AG04449 (cell line): Measurements from ENCODE around the gene INPP5E.

Experiments
- CTCF ChIA-PET: fragments of 350-600 bp; formaldehyde crosslinking; extraction: SDS; loops from one replicate; lab custom pipeline; 2021; ENCODE audit warnings: antibody characterized with exemption; lab: Yijun Ruan, JAX
- POLR2A ChIA-PET: fragments of 400-600, 350-600 bp; formaldehyde crosslinking; extraction: SDS; loops from one replicate; lab custom pipeline; 2020; ENCODE audit warnings: antibody characterized with exemption, inconsistent platforms; lab: Yijun Ruan, JAX
- DNase-seq: peaks from one replicate; pipeline ENCODE4 v3.0.0-alpha.2; 2010; ENCODE audit warnings: low read depth, low spot score
- H3K4me3 ChIP-seq: 2 replicates; pipeline ENCODE4 v1.5.1; 2011; ENCODE audit warnings: low read depth, mild to moderate bottlenecking, control low read depth, low read length
- TF ChIP-seq, protein P1 (sequence below): IDR thresholded peaks from one replicate; pipeline ENCODE4 v1.5.1; 2011; ENCODE audit warnings: mild to moderate bottlenecking, moderate library complexity, low read length, control low read depth, inconsistent platforms; ENCODE audit not compliant: insufficient read depth; ENCODE audit errors: missing control alignments

The INPP5E gene

DNA sequence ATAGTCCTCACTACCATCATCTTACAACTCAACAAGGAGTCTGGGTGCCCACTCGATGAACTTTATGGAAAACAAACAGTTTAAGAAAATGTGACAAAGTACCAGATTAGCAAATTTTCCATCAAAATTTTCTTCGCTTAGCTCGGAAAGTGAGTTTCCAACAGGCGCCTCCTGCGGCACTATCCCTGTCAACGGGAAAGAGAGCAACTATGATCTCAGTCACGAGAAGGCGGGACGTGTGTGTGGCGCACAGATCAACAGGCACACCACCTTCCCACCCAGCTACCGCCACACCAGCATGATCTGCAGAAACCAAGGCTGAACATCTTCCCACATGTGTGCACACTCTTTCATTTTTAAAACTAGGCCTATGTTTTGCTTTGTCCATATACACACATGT lies 13.7 kb upstream of the INPP5E start:
- no peak for DNase-seq
- TF ChIP-seq, protein P1, sequence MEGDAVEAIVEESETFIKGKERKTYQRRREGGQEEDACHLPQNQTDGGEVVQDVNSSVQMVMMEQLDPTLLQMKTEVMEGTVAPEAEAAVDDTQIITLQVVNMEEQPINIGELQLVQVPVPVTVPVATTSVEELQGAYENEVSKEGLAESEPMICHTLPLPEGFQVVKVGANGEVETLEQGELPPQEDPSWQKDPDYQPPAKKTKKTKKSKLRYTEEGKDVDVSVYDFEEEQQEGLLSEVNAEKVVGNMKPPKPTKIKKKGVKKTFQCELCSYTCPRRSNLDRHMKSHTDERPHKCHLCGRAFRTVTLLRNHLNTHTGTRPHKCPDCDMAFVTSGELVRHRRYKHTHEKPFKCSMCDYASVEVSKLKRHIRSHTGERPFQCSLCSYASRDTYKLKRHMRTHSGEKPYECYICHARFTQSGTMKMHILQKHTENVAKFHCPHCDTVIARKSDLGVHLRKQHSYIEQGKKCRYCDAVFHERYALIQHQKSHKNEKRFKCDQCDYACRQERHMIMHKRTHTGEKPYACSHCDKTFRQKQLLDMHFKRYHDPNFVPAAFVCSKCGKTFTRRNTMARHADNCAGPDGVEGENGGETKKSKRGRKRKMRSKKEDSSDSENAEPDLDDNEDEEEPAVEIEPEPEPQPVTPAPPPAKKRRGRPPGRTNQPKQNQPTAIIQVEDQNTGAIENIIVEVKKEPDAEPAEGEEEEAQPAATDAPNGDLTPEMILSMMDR: no peak
- no peak overlapping the region for H3K4me3 ChIP-seq
- ChIA-PET POLR2A (interaction anchor here (0.7 kb wide), 1 partner anchor 61 kb away, joined by 3 read pairs; no protein-coding TSS in a partner anchor), CTCF (interaction anchor here (1.1 to 3.6 kb wide), 3 partner anchors 10 to 90 kb away, joined by 3 to 16 read pairs (median 3); partner anchors contain the start of gene INPP5E)

DNA sequence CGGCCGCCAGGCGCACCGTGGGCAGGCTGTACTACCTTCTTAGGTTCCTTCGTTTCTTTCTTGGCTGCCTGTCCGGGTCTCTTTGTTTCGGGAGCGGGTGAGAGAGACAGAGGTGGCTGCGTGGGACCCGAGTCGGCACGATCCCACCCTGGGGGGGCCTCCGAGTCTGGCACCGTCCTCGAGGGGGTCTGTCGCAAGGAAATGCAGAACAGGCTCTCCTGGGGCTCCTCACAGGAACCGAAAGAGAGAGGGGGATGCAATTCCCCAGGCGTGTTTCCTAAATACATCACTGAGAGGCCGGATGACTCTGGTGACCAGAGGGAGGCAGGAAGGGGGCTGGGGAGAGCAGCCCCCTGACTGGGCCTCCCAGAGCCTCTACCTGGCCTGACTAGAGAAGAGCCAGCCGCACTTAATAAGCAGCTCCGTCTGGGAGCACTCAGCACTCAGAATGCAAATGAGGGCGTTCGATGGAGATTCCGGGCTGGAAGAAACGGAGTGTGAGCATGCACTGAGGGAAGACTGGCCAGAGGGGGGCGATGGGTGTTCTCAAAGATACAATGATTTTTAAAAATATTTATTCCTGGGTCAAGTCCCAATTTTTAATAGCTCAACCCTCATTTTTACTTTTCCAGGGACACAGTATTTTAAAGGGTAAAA lies 11.7 kb upstream of the INPP5E start:
- DNase-seq: no peak
- CTCF ChIA-PET: interaction anchor here (1.0 to 3.6 kb wide), 4 partner anchors 11 to 15 kb away, joined by 3 to 16 read pairs (median 3); partner anchors contain the start of gene INPP5E
- POLR2A ChIA-PET: no interaction called here
- TF ChIP-seq, protein P1: no peak
- no peak overlapping the region for H3K4me3 ChIP-seq

DNA sequence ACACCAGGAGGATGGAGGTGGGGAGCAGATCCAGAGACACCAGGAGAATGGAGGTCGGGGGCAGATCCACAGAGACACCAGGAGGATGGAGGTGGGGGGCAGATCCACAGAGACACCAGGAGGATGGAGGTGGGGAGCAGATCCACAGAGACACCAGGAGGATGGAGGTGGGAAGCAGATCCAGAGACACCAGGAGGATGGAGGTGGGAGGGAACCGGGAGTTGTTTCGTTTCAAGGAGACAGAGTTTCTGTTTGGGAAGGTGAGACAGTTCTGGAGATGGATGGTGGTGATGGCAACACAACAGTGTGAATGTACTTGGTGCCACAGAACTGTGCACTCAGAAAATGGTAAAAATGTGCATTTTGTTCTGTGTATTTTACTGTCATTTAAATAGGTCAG lies 9.0 kb upstream of the INPP5E start:
- POLR2A ChIA-PET: no interaction called here
- no peak for DNase-seq
- TF ChIP-seq, protein P1: no peak
- H3K4me3 ChIP-seq: no peak overlapping the region
- CTCF ChIA-PET: interaction anchor here (2.0 kb wide), 1 partner anchor 8 kb away, joined by 15 read pairs; no protein-coding TSS in a partner anchor

DNA sequence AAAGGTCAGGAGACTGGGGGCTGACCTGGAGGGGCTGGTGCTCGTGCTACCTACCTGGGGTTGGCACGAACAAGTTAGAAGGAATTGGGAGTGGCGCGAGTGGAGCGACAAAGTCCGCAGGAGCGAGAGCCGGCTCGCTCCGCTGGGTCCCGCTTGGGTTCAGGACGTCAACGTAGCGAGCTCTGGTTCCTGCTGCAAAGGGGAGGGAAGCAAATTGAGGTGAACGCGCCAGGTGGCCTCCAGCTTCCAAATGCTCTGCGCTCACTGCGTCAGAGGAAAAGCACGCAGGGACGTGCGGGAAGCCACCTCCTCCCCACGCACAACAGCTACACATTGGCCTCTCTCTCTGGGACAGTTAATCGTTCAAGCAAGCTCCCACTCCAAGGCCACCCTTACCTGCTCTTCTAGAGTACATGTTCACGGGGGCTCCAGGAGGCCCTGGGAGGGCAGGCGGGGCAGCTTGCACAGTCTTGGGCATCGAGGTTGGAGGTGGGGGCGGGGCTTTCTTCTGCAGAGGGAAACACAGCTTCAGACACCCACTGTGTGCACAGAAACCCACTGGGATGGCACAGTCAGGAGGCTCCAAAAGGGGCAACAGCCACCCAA lies 7.6 kb upstream of the INPP5E start:
- TF ChIP-seq, protein P1: no peak

DNA sequence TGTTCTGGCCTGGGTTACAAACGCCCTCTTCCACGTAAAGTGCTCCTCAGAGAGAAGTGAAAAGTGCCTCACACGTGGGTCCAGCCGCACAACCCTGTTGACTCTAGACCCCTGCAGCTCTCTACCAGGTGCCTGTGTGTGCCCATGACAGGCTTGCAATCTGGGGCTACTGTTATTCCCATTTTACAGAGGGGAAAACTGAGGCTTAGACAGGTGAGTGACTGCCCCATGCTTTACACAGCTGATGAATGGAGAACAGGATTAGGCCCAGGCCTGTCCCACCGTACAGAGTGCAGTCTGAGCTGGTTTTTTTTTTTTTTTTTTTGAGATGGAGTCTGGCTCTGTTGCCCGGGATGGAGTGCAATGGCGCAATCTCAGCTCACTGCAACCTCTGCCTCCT lies 6.2 kb upstream of the INPP5E start:
- POLR2A ChIA-PET: interaction anchor here (1.2 kb wide), 1 partner anchor 21 kb away, joined by 4 read pairs; no protein-coding TSS in a partner anchor
- CTCF ChIA-PET: interaction anchor here (1.0 to 2.2 kb wide), 6 partner anchors 12 to 133 kb away, joined by 3 to 16 read pairs (median 6); no protein-coding TSS in a partner anchor
- no peak overlapping the region for H3K4me3 ChIP-seq
- DNase-seq: no peak
- TF ChIP-seq, protein P1: no peak

More for the DNA sequence above, 7.6 kb upstream of the INPP5E start:
- ChIA-PET POLR2A (no interaction called here), CTCF (interaction anchor here (1.1 to 1.3 kb wide), 3 partner anchors 9 to 32 kb away, joined by 3 to 6 read pairs (median 4); no protein-coding TSS in a partner anchor)
- no peak overlapping the region for H3K4me3 ChIP-seq
- no peak for DNase-seq

DNA sequence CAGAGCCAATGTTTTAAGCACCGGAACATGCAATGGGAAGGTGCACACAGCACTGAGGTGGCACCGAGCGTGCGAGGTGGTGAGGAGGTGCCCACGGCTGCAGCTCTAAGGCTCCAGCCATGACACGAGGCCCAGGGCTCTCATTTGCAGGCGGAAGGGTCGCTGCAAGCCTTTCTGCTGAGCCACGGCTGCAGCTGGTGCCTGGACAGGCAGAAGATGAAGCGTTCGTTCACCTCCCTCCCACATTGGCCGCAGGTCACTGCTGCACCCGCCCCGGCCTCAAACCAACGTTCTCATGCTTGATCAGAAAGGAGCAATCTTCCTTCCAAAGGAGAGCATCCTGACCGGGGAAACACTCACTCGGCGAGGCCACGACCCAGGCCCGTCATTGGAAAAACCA lies 4.5 kb upstream of the INPP5E start:
- TF ChIP-seq, protein P1: no peak
- no peak overlapping the region for H3K4me3 ChIP-seq
- POLR2A ChIA-PET: no interaction called here
- CTCF ChIA-PET: interaction anchor here (1.2 kb wide), 1 partner anchor 27 kb away, joined by 3 read pairs; no protein-coding TSS in a partner anchor
- DNase-seq: no peak
